ENCODE data around the gene ACSL4.

The ACSL4 gene

GRCh38 chrX:109732807-109733612 lies at the start of gene ACSL4:
ACSL4 (minus strand) TSS chrX:109733257; CDS start chrX:109683363, 49,894 bp downstream.
- no peak for TF ChIP-seq JUND (IDR thresholded peaks at IDR 0.05; ENCODE audit: low read depth)
- in situ Hi-C loops (cut with HindIII; ENCODE audit: low pct_unique_long_range_greater_than_20kb, low sequenced_read_pairs) = no loop called here
- DNase-seq (ENCODE audit: low read depth in 1 of 2, low spot score in 1 of 2) = peak; percentile 44 to 78

GRCh38 chrX:109777749-109778148 lies 44.7 kb upstream of the ACSL4 start:
- DNase-seq (ENCODE audit: low read depth in 1 of 2, low spot score in 1 of 2) = no peak
- in situ Hi-C loops (cut with HindIII; ENCODE audit: low pct_unique_long_range_greater_than_20kb, low sequenced_read_pairs) = no loop called here
- no peak for TF ChIP-seq JUND (IDR thresholded peaks at IDR 0.05; ENCODE audit: low read depth)

- in situ Hi-C loops (cut with HindIII; ENCODE audit: low pct_unique_long_range_greater_than_20kb, low sequenced_read_pairs) = no loop called here
Observed at GRCh38 chrX:109776986-109777385, 43.9 kb upstream of the ACSL4 start.

GRCh38 chrX:109776432-109776831 lies 43.4 kb upstream of the ACSL4 start:
- TF ChIP-seq JUND (IDR thresholded peaks at IDR 0.05; ENCODE audit: low read depth) = no peak
- in situ Hi-C loops (cut with HindIII; ENCODE audit: low pct_unique_long_range_greater_than_20kb, low sequenced_read_pairs) = no loop called here
- DNase-seq (ENCODE audit: low read depth in 1 of 2, low spot score in 1 of 2) = no peak

More at GRCh38 chrX:109776986-109777385, 43.9 kb upstream of the ACSL4 start:
- no peak for TF ChIP-seq JUND (IDR thresholded peaks at IDR 0.05; ENCODE audit: low read depth)
- DNase-seq (ENCODE audit: low read depth in 1 of 2, low spot score in 1 of 2) = no peak

- TF ChIP-seq JUND (IDR thresholded peaks at IDR 0.05; ENCODE audit: low read depth) = no peak
- DNase-seq (ENCODE audit: low read depth in 1 of 2, low spot score in 1 of 2) = no peak
- in situ Hi-C loops (cut with HindIII; ENCODE audit: low pct_unique_long_range_greater_than_20kb, low sequenced_read_pairs) = no loop called here
Observed at GRCh38 chrX:109775386-109775785, 42.3 kb upstream of the ACSL4 start.

GRCh38 chrX:109774706-109775105 lies 41.6 kb upstream of the ACSL4 start:
- TF ChIP-seq JUND (IDR thresholded peaks at IDR 0.05; ENCODE audit: low read depth) = no peak
- in situ Hi-C loops (cut with HindIII; ENCODE audit: low pct_unique_long_range_greater_than_20kb, low sequenced_read_pairs) = no loop called here
- DNase-seq (ENCODE audit: low read depth in 1 of 2, low spot score in 1 of 2) = no peak

- DNase-seq (ENCODE audit: low read depth in 1 of 2, low spot score in 1 of 2) = no peak
- TF ChIP-seq JUND (IDR thresholded peaks at IDR 0.05; ENCODE audit: low read depth) = no peak
Observed at GRCh38 chrX:109774136-109774535, 41.1 kb upstream of the ACSL4 start.

GRCh38 chrX:109773374-109773773 lies 40.3 kb upstream of the ACSL4 start:
- in situ Hi-C loops (cut with HindIII; ENCODE audit: low pct_unique_long_range_greater_than_20kb, low sequenced_read_pairs) = no loop called here
- TF ChIP-seq JUND (IDR thresholded peaks at IDR 0.05; ENCODE audit: low read depth) = no peak
- DNase-seq (ENCODE audit: low read depth in 1 of 2, low spot score in 1 of 2) = no peak

More at GRCh38 chrX:109774136-109774535, 41.1 kb upstream of the ACSL4 start:
- in situ Hi-C loops (cut with HindIII; ENCODE audit: low pct_unique_long_range_greater_than_20kb, low sequenced_read_pairs) = no loop called here

- in situ Hi-C loops (cut with HindIII; ENCODE audit: low pct_unique_long_range_greater_than_20kb, low sequenced_read_pairs) = no loop called here
- DNase-seq (ENCODE audit: low read depth in 1 of 2, low spot score in 1 of 2) = no peak
- no peak for TF ChIP-seq JUND (IDR thresholded peaks at IDR 0.05; ENCODE audit: low read depth)
Observed at GRCh38 chrX:109770780-109771179, 37.7 kb upstream of the ACSL4 start.

- TF ChIP-seq JUND (IDR thresholded peaks at IDR 0.05; ENCODE audit: low read depth) = no peak
- in situ Hi-C loops (cut with HindIII; ENCODE audit: low pct_unique_long_range_greater_than_20kb, low sequenced_read_pairs) = no loop called here
- no peak for DNase-seq (ENCODE audit: low read depth in 1 of 2, low spot score in 1 of 2)
Observed at GRCh38 chrX:109760922-109761250, 27.8 kb upstream of the ACSL4 start.

GRCh38 chrX:109760209-109760921 lies 27.3 kb upstream of the ACSL4 start:
- no peak for DNase-seq (ENCODE audit: low read depth in 1 of 2, low spot score in 1 of 2)
- in situ Hi-C loops (cut with HindIII; ENCODE audit: low pct_unique_long_range_greater_than_20kb, low sequenced_read_pairs) = no loop called here
- no peak for TF ChIP-seq JUND (IDR thresholded peaks at IDR 0.05; ENCODE audit: low read depth)

GRCh38 chrX:109753256-109753655 lies 20.2 kb upstream of the ACSL4 start:
- no peak for TF ChIP-seq JUND (IDR thresholded peaks at IDR 0.05; ENCODE audit: low read depth)
- DNase-seq (ENCODE audit: low read depth in 1 of 2, low spot score in 1 of 2) = no peak
- in situ Hi-C loops (cut with HindIII; ENCODE audit: low pct_unique_long_range_greater_than_20kb, low sequenced_read_pairs) = no loop called here

GRCh38 chrX:109751698-109752097 lies 18.6 kb upstream of the ACSL4 start:
- no peak for TF ChIP-seq JUND (IDR thresholded peaks at IDR 0.05; ENCODE audit: low read depth)
- in situ Hi-C loops (cut with HindIII; ENCODE audit: low pct_unique_long_range_greater_than_20kb, low sequenced_read_pairs) = no loop called here

More at GRCh38 chrX:109751698-109752097, 18.6 kb upstream of the ACSL4 start:
- DNase-seq (ENCODE audit: low read depth in 1 of 2, low spot score in 1 of 2) = no peak
